ENCODE data around the gene KLF2. TPM values are rescaled to one million over a fixed set of nuclear protein-coding genes. Genes with fewer than 3 reads are reported as not detected.

KLF2 gene
- total RNA-seq, 3 donors from 2014 or later, result 12.0 to 23.3 (median 21.8) TPM

DNA sequence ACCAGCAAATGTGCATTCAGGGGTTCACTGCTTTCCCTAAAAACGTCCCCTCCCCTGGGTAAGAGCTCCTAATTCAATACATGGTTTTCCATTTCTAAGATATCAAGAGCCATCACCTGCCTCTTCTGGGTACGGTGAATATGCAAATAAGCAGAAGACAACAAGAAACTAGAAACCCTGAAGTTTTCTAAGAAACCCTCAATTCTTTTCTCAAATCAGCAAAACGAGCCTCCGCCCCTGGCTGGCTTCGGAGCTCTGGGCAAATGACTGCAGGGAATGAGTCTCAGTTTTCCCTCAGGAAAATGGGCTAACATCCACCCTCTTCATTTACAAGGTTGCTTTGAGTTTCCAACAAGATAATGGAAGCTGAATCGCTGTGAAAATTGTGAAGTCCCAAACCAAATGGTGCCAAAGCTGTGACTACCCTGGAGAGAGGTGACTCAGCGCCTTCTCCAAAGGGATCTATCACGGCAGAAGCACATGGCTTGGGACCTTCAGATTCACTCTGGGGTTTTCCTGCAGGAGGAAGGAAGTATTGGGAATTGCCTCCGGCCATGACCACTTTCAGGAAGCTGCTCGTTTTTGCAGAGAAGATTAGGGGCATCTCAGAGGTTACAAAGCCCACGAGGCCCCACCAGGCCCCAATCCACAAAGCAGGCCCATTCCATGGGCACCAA lies 26.6 kb downstream of the KLF2 start:
- Histone ChIP-seq H3K4me3 (no peak overlapping the region), H3K4me1 (no peaks in the 10 kb centered on the region), H3K36me3 (no peaks in the 10 kb centered on the region), H3K27ac (no peak overlapping the region), H3K27me3 (no peaks in the 10 kb centered on the region), H3K9me3 (no peaks in the 10 kb centered on the region)
- no peak for DNase-seq (ENCODE audit: low spot score in 2 of 2)
- intact Hi-C loops (cut with DNase I; ENCODE audit: low total_unique reads), result no loop called here
- TF ChIP-seq CTCF (IDR thresholded peaks at IDR 0.05), result no peak
- no peak for TF ChIP-seq POLR2AphosphoS5 (IDR thresholded peaks at IDR 0.05)

DNA sequence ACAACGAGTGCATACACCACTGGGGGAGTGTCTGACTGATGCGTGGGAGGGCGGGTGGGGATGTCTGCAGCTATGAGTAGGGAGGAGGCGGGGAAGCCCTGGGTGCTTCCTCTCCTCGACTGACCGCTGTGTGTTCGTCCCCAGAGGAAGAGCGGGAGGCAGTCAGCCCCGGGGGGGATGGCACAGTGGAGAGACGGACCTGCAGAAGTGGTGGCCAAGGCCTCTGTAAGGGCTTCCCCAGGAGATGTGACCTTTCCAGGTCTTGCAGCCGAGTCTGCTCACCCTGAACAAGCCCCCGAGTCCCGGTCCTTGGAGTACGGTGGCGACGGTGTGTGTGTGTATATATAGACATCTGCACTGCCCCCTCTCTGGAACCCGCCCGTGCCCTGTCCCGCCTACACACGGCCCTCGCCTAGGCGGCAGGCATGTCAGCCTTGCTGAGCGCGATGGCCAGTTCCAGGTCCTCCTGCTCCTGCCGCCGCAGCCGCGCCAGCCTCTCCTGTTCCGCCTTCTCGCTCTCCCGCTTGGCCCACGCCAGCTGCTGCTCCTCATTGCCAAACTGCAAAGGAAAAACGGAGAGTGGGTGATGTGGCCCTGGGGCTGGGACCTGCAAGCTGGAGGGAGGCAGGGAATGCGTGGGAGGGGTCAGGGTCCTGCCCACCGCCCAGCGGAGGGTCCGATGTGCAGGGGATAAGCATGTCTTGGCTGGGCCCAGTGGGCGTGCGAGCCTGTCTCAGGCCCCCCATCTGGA lies 30.8 kb downstream of the KLF2 start:
- no peak for TF ChIP-seq POLR2A (IDR thresholded peaks at IDR 0.05)
- TF ChIP-seq POLR2AphosphoS5 (IDR thresholded peaks at IDR 0.05), result no peak
- no peak for TF ChIP-seq CTCF (IDR thresholded peaks at IDR 0.05)
- Histone ChIP-seq H3K4me1 (no peaks in the 10 kb centered on the region), H3K36me3 (no peaks in the 10 kb centered on the region), H3K27ac (no peak overlapping the region), H3K27me3 (no peaks in the 10 kb centered on the region), H3K4me3 (peak overlapping the region in 1 of 3 donors; percentile 47), H3K9me3 (no peaks in the 10 kb centered on the region)
- DNase-seq (ENCODE audit: low spot score in 2 of 2), result no peak
- intact Hi-C loops (cut with DNase I; ENCODE audit: low total_unique reads), result loop anchor here (2.0 kb wide), 1 partner anchor 165 kb away; no protein-coding TSS in a partner anchor

DNA sequence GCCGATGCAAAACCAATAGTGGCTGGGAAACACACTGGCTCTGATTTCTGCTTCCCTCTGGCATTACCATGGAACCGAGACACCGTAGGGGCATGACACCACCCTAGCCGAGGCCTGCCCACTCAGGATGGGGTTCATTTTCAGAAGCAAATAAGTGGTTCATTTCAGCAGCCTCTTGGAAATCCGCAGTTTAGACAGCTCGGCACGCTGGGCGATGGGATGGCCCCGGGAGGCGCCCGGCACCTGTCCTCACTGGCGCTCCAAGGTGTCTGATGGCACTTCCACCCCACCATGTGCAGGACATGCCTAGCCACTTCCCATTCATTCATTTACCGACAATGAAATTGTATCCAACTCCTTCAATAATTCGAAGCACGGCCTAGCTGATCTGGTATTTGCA lies 33.8 kb downstream of the KLF2 start:
- Histone ChIP-seq H3K27ac (no peak overlapping the region), H3K27me3 (no peaks in the 10 kb centered on the region), H3K4me3 (no peak overlapping the region), H3K9me3 (no peaks in the 10 kb centered on the region), H3K36me3 (no peaks in the 10 kb centered on the region), H3K4me1 (no peaks in the 10 kb centered on the region)
- intact Hi-C loops (cut with DNase I; ENCODE audit: low total_unique reads), result no loop called here
- no peak for DNase-seq (ENCODE audit: low spot score in 2 of 2)
- no peak for TF ChIP-seq CTCF (IDR thresholded peaks at IDR 0.05)
- no peak for TF ChIP-seq POLR2A (IDR thresholded peaks at IDR 0.05)
- TF ChIP-seq POLR2AphosphoS5 (IDR thresholded peaks at IDR 0.05), result no peak

DNA sequence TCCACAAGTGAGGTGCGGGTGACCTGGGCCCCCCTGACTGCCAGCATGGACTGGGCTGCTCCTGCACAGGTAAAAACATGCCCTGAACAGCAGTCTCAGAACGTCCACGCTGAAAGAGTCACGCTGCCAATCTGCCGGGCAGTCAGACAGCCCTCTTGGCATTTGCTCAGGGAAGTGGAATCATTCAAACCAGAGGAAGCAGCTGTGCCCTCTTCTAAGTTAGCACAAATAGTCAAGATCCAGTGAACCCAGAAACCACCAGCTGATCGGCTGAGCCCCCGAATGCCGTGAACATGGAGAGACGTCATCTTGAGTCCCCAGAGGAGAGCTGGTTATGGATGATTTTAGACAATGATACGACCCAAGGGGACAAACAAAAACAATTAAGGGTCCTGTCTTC lies 34.4 kb downstream of the KLF2 start:
- Histone ChIP-seq H3K27me3 (no peaks in the 10 kb centered on the region), H3K36me3 (no peaks in the 10 kb centered on the region), H3K4me3 (no peak overlapping the region), H3K27ac (no peak overlapping the region), H3K4me1 (no peaks in the 10 kb centered on the region), H3K9me3 (no peaks in the 10 kb centered on the region)
- no peak for TF ChIP-seq POLR2AphosphoS5 (IDR thresholded peaks at IDR 0.05)
- no peak for TF ChIP-seq CTCF (IDR thresholded peaks at IDR 0.05)
- TF ChIP-seq POLR2A (IDR thresholded peaks at IDR 0.05), result no peak
- intact Hi-C loops (cut with DNase I; ENCODE audit: low total_unique reads), result no loop called here
- DNase-seq (ENCODE audit: low spot score in 2 of 2), result peak in 1 of 2 donors; percentile 30

DNA sequence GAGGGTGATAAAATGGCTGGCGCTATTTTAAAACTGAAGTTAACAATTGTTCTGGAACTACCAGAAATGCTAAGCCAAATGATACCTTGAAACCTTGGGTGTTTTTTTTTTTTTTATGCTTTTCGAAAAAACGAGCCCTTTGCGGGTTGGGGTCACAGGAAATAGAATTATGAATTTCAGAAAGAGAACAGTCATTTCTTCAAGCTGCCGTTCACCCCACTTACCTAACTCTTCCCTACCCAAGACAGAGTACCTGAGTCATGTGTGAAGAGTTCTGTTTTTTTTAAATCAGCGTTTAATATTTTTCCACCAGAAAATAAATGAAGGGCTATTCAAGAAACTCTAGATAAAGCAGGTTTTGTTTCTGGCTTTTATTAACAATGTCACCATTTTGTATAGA lies 35.3 kb downstream of the KLF2 start:
- intact Hi-C loops (cut with DNase I; ENCODE audit: low total_unique reads), result no loop called here
- TF ChIP-seq POLR2A (IDR thresholded peaks at IDR 0.05), result no peak
- H3K4me3 ChIP-seq, result no peak overlapping the region
- H3K27me3 ChIP-seq, result no peaks in the 10 kb centered on the region
- H3K36me3 ChIP-seq, result no peaks in the 10 kb centered on the region
- H3K27ac ChIP-seq, result no peak overlapping the region
- DNase-seq (ENCODE audit: low spot score in 2 of 2), result no peak
- H3K4me1 ChIP-seq, result no peaks in the 10 kb centered on the region
- H3K9me3 ChIP-seq, result no peaks in the 10 kb centered on the region
